Sigmoid colon (tissue), 4 donors: Measurements from ENCODE around the gene PLA2G5.

ENCODE experiments used
- EP300 ChIP-seq, 4 donors: sonication (generic); formaldehyde crosslinking; IDR thresholded peaks; one replicate each; pipeline ENCODE4 v1.6.1; 2017; ENCODE audit warnings: antibody characterized with exemption in 4 of 4
- POLR2A ChIP-seq, 2 donors: fragments of 450-650 bp; IDR thresholded peaks; one replicate each; pipeline ENCODE4 v1.6.1; 2016; ENCODE audit warnings: antibody characterized with exemption in 2 of 2, mild to moderate bottlenecking in 2 of 2, moderate library complexity in 2 of 2
- POLR2AphosphoS5 ChIP-seq, 4 donors: sonication (generic); formaldehyde crosslinking; IDR thresholded peaks; one replicate each; pipeline ENCODE4 v1.6.1; 2017; ENCODE audit warnings: antibody characterized with exemption in 4 of 4
- TF ChIP-seq, protein P1 (sequence below), 4 experiments: fragments of 450-650 bp in 3 of 4; fragments of 200-600 bp in 1 of 4; IDR thresholded peaks; one replicate each; pipeline ENCODE4 v1.5.1; 2016 to 2019; ENCODE audit warnings: antibody characterized with exemption in 4 of 4, mild to moderate bottlenecking in 3 of 4, moderate library complexity in 2 of 4

DNA sequence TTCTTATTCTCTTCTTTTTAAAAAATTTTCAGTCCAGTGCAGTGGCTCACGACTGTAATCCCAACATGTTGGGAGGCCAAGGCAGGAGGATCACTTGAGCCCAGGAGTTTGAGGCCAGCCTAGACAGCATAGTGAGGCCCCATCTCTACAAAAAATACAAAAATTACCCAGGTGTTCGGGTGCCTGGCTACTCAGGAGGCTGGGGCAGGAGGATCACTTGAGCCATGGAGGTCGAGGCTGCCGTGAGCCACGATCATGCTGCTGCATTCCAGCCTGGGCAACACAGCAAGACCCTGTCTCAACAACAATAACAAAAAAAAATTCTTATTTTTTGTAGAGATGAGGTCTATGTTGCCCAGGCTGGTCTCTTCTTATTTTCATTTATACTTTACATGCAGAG is 41.5 kb downstream of the PLA2G5 start:
- TF ChIP-seq POLR2A (IDR thresholded peaks at IDR 0.05) (no peak), POLR2AphosphoS5 (IDR thresholded peaks at IDR 0.05) (no peak), EP300 (IDR thresholded peaks at IDR 0.05) (no peak)
- TF ChIP-seq, protein P1, sequence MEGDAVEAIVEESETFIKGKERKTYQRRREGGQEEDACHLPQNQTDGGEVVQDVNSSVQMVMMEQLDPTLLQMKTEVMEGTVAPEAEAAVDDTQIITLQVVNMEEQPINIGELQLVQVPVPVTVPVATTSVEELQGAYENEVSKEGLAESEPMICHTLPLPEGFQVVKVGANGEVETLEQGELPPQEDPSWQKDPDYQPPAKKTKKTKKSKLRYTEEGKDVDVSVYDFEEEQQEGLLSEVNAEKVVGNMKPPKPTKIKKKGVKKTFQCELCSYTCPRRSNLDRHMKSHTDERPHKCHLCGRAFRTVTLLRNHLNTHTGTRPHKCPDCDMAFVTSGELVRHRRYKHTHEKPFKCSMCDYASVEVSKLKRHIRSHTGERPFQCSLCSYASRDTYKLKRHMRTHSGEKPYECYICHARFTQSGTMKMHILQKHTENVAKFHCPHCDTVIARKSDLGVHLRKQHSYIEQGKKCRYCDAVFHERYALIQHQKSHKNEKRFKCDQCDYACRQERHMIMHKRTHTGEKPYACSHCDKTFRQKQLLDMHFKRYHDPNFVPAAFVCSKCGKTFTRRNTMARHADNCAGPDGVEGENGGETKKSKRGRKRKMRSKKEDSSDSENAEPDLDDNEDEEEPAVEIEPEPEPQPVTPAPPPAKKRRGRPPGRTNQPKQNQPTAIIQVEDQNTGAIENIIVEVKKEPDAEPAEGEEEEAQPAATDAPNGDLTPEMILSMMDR (IDR thresholded peaks at IDR 0.05) = no peak
